ENCODE measurements around the gene CFAP97.
"Not testable (repeated sequence)": the region's sequence is repeated elsewhere in the genome, so short reads cannot be mapped to it uniquely, and the experiment has no call there.

CFAP97 gene

GRCh38 chr4:185211641-185212040 lies 7.8 kb upstream of the CFAP97 start:
- Histone ChIP-seq H2AFZ (ENCODE audit: low read depth) (no peak overlapping the region), H3K4me2 (peak overlapping the region; percentile 94), H3K9ac (no peak overlapping the region), H3K79me2 (ENCODE audit: insufficient read depth, low read depth) (peaks cover 41% of the 10 kb centered on the region; the same call in 1 of the 2 replicates), H4K20me1 (ENCODE audit: insufficient read depth) (no peaks in the 10 kb centered on the region), H3K4me3 (IDR thresholded peaks at IDR 0.05; ENCODE audit: insufficient read depth, low read depth, low read length) (no peak overlapping the region), H3K4me1 (ENCODE audit: low read depth, poor library complexity, severe bottlenecking) (peaks cover 20% of the 10 kb centered on the region), H3K27me3 (ENCODE audit: insufficient read depth, low read depth) (no peaks in the 10 kb centered on the region), H3K27ac (no peak overlapping the region), H3K36me3 (ENCODE audit: insufficient read depth) (no peaks in the 10 kb centered on the region)
- TF ChIP-seq, protein P1, sequence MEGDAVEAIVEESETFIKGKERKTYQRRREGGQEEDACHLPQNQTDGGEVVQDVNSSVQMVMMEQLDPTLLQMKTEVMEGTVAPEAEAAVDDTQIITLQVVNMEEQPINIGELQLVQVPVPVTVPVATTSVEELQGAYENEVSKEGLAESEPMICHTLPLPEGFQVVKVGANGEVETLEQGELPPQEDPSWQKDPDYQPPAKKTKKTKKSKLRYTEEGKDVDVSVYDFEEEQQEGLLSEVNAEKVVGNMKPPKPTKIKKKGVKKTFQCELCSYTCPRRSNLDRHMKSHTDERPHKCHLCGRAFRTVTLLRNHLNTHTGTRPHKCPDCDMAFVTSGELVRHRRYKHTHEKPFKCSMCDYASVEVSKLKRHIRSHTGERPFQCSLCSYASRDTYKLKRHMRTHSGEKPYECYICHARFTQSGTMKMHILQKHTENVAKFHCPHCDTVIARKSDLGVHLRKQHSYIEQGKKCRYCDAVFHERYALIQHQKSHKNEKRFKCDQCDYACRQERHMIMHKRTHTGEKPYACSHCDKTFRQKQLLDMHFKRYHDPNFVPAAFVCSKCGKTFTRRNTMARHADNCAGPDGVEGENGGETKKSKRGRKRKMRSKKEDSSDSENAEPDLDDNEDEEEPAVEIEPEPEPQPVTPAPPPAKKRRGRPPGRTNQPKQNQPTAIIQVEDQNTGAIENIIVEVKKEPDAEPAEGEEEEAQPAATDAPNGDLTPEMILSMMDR (conservative IDR thresholded peaks at IDR 0.05; ENCODE audit: low read depth, low read length): no peak

DNA sequence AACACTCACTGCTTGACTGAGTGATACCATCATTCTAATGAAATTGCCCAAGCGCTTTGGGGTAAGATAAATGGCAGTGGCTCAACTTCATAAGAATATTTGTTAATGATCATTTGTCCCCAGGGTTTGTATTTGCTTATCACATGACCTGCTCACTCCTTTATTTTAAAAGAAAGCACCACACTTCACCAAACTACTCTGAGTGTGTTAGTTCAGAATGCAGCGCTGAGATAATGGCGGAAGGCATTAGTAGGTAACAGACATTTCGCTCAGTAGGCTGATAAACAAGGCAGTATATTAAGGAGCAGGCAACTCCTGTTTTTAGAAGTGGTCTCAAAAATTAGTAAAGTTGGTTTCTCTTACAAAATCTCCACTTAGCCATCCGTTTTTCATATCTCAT lies 7.2 kb upstream of the CFAP97 start:
- Histone ChIP-seq H3K4me1 (ENCODE audit: low read depth, poor library complexity, severe bottlenecking) (peaks cover 22% of the 10 kb centered on the region), H3K27me3 (ENCODE audit: insufficient read depth, low read depth) (no peaks in the 10 kb centered on the region), H3K4me2 (peak overlapping the region; percentile 94), H3K9ac (no peak overlapping the region; the same call in 1 of the 2 replicates), H4K20me1 (ENCODE audit: insufficient read depth) (no peaks in the 10 kb centered on the region), H3K36me3 (ENCODE audit: insufficient read depth) (no peaks in the 10 kb centered on the region), H3K27ac (no peak overlapping the region), H2AFZ (ENCODE audit: low read depth) (no peak overlapping the region), H3K79me2 (ENCODE audit: insufficient read depth, low read depth) (peaks cover 41% of the 10 kb centered on the region; the same call in 1 of the 2 replicates), H3K4me3 (IDR thresholded peaks at IDR 0.05; ENCODE audit: insufficient read depth, low read depth, low read length) (no peak overlapping the region)
- TF ChIP-seq, protein P1 (conservative IDR thresholded peaks at IDR 0.05; ENCODE audit: low read depth, low read length): no peak

DNA sequence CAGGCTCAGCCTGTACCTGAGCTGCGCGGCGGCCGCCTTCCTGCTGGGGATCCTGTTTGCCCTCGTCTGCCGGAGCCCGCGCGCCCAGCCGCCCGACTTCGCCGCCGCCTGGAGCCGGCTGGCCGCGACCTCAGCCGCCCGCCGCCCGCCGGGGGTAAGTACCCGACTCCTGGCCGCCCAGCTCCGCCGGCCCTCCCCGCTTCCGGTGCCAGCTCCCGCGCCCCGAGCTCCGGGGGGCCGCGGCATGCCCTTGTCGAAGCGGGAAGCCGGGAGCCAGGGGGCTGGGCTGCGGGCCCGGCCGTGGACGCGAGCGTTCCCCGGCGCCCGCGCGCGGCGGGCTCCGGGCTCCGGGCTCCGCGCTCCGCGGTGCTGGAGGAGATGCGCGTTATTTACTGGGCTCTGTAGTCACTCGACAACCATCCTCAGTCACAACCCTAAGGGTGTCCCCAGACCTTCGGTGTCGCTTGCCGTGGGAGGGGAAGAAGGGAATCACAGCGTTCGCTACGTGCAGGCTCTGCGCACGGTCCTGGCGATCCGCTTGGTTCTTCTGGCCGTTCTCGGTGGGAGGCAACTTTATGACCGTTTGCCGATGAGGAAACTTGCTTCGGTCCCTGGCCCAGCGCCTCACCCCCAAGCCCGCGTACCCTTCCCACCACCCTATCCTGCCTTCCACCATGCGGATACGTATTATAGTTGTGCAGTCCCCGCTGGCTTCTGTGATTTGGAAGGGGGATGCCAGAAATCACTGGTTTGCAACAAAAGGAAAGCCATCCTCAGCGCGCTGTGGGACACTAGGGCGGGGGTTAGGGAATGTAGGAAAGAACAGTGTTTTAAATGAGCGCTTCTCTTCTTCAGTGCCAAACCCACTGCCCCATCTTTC lies 6.5 kb upstream of the CFAP97 start:
- Histone ChIP-seq H4K20me1 (ENCODE audit: insufficient read depth) (no peaks in the 10 kb centered on the region), H3K36me3 (ENCODE audit: insufficient read depth) (no peaks in the 10 kb centered on the region), H3K79me2 (ENCODE audit: insufficient read depth, low read depth) (peaks cover 41% of the 10 kb centered on the region; the same call in 1 of the 2 replicates), H3K9ac (peak overlapping the region; percentile 54), H3K4me1 (ENCODE audit: low read depth, poor library complexity, severe bottlenecking) (peaks cover 29% of the 10 kb centered on the region), H3K4me2 (peak overlapping the region; percentile 94), H2AFZ (ENCODE audit: low read depth) (peak overlapping the region; percentile 81), H3K4me3 (IDR thresholded peaks at IDR 0.05; ENCODE audit: insufficient read depth, low read depth, low read length) (no peak overlapping the region), H3K27ac (peak overlapping the region; percentile 34; the same call in 1 of the 2 replicates), H3K27me3 (ENCODE audit: insufficient read depth, low read depth) (no peaks in the 10 kb centered on the region)
- TF ChIP-seq, protein P1 (conservative IDR thresholded peaks at IDR 0.05; ENCODE audit: low read depth, low read length): no peak

GRCh38 chr4:185209852-185210101 lies 6.0 kb upstream of the CFAP97 start:
- Histone ChIP-seq H3K9ac (peak overlapping the region; percentile 54; the same call in 1 of the 2 replicates), H3K4me1 (ENCODE audit: low read depth, poor library complexity, severe bottlenecking) (peaks cover 35% of the 10 kb centered on the region), H3K79me2 (ENCODE audit: insufficient read depth, low read depth) (peaks cover 46% of the 10 kb centered on the region), H3K27ac (peak overlapping the region; percentile 34; the same call in 1 of the 2 replicates), H2AFZ (ENCODE audit: low read depth) (peak overlapping the region; percentile 81; the same call in 1 of the 2 replicates)
- not testable (repeated sequence) for H3K4me2 ChIP-seq; H3K4me3 ChIP-seq (IDR thresholded peaks at IDR 0.05; ENCODE audit: insufficient read depth, low read depth, low read length); H3K27me3 ChIP-seq (ENCODE audit: insufficient read depth, low read depth); H4K20me1 ChIP-seq (ENCODE audit: insufficient read depth); H3K36me3 ChIP-seq (ENCODE audit: insufficient read depth)

Data from KMS-11 (cell line).